Measurements from ENCODE around the gene ASPSCR1.

- peak in 1 of 3 donors; percentile 8 for TF ChIP-seq CTCF (IDR thresholded peaks at IDR 0.05)
- TF ChIP-seq POLR2A (IDR thresholded peaks at IDR 0.05): no peak
These were observed 49.5 kb upstream of the ASPSCR1 start, which contains the start of gene MAFG for GRCh38 chr17:81927653-81928543.
